Epithelial cell of proximal tubule (primary cell): ENCODE data around the gene GET4. TPM values are rescaled to one million over a fixed set of nuclear protein-coding genes. Genes with fewer than 3 reads are reported as not detected.

Source experiments
- DNase-seq: peaks from one replicate; pipeline ENCODE4 v3.0.0-alpha.2; 2011; ENCODE audit warnings: low read depth
- H3K4me3 ChIP-seq: 2 replicates; pipeline ENCODE4 v1.5.1; 2011; ENCODE audit warnings: low read depth, mild to moderate bottlenecking, low read length
- total RNA-seq: library from RNA; depleted of rRNA; stranded (reverse); fragments of >200 nt; gene quantifications from 2 replicates; pipeline ENCODE4 v1.2.3, GENCODE V29; 2015
- TF ChIP-seq, protein P1 (sequence below): conservative IDR thresholded peaks from 2 replicates; pipeline ENCODE4 v1.5.1; 2012; ENCODE audit warnings: low read depth, mild to moderate bottlenecking, low read length

The GET4 gene
- total RNA-seq, 1 donor from 2014 or later: 32.6 TPM

- TF ChIP-seq, protein P1, sequence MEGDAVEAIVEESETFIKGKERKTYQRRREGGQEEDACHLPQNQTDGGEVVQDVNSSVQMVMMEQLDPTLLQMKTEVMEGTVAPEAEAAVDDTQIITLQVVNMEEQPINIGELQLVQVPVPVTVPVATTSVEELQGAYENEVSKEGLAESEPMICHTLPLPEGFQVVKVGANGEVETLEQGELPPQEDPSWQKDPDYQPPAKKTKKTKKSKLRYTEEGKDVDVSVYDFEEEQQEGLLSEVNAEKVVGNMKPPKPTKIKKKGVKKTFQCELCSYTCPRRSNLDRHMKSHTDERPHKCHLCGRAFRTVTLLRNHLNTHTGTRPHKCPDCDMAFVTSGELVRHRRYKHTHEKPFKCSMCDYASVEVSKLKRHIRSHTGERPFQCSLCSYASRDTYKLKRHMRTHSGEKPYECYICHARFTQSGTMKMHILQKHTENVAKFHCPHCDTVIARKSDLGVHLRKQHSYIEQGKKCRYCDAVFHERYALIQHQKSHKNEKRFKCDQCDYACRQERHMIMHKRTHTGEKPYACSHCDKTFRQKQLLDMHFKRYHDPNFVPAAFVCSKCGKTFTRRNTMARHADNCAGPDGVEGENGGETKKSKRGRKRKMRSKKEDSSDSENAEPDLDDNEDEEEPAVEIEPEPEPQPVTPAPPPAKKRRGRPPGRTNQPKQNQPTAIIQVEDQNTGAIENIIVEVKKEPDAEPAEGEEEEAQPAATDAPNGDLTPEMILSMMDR: no peak
- no peak overlapping the region for H3K4me3 ChIP-seq
- DNase-seq: no peak
These were observed 40.1 kb downstream of the GET4 start for GRCh38 chr7:916291-916941.

- TF ChIP-seq, protein P1: no peak
- no peak for DNase-seq
- no peak overlapping the region for H3K4me3 ChIP-seq
These were observed 41.1 kb downstream of the GET4 start for GRCh38 chr7:917255-918117.

DNA sequence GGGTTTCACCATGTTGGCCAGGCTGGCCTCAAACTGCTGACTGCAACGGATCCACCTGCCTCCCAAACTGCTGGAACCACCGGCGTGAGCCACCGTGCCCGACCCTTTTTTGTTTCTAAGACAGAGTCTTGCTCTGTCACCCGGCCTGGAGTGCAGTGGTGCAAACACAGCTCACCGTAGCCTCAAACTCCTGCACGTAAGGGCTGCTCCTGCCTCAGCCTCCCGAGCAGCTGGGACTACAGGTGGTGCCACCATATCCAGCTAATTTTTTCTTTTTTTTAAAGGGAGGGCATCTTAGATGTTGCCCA is 41.7 kb downstream of the GET4 start:
- no peak for DNase-seq
- TF ChIP-seq, protein P1: no peak

GRCh38 chr7:918441-919113 is 42.2 kb downstream of the GET4 start:
- TF ChIP-seq, protein P1: no peak
- H3K4me3 ChIP-seq: no peak overlapping the region
- no peak for DNase-seq

More for the DNA sequence above, 41.7 kb downstream of the GET4 start:
- no peak overlapping the region for H3K4me3 ChIP-seq

DNA sequence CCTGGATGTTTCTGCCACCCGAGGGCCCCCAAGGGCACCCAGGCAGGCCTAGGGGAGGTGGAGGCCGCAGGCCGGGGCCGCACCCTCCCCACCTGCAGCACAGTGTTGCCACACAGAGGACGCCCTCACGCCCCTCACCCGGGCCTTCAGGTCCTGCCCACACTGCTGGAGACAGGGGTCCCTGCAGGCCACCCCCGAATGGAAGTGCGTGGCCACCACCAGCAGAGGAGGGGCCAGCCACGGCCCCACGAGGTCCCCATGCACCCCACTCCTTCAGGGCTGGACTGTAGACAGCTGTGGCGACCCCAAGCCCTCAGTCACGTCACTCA is 42.7 kb downstream of the GET4 start:
- TF ChIP-seq, protein P1: no peak
- no peak overlapping the region for H3K4me3 ChIP-seq
- no peak for DNase-seq

GRCh38 chr7:919924-920341 is 43.6 kb downstream of the GET4 start:
- no peak for DNase-seq
- TF ChIP-seq, protein P1: no peak
- no peak overlapping the region for H3K4me3 ChIP-seq
